Fibroblast of skin of right biceps (primary cell): Measurements from ENCODE around the gene TMC3.
A peak's percentile ranks its signal among the peaks of the same experiment; 100 is the strongest.
"Not testable (repeated sequence)": the region's sequence is repeated elsewhere in the genome, so short reads cannot be mapped to it uniquely, and the experiment has no call there.

Experiments
- DNase-seq: peaks from one replicate; pipeline ENCODE4 v3.0.0-alpha.2; 2013

TMC3 gene

DNA sequence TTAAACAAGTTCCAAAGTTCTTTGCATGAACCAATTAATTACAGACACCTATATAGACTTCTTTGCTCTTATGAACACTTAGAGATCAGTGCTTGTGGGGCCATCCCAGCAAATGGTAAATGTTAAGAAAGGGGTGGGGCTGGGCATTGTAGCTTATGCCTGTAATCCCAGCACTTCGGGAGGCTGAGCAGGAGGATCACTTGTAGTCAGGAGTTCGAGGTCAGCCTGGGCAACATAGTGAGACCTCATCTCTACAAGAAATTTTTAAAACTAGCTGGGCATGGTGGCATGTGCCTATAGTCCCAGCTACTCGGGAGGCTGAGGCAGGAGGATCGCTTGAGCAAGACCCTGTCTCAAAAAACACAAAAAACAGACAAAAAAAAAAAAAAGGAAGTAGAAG lies 30.6 kb downstream of the TMC3 start:
- no peak for DNase-seq

DNA sequence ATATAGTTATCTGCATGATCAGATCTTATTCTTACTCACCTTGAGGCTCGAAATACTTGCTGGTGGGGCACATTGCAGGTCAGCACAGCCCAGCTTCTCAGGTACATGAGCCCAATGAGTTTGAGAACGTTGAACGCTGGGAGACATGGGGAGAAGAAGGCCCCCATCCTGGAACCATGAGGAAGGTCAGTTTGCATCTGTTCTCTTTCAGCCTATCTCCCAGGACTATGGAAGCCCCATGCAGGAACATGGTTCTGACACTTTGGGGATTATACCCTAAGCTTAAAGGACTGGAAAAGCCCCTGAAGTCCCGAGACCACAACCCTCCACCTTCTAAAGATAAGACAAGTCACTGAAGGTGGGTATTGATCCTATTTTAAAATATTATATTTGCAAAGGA lies 32.7 kb downstream of the TMC3 start:
- no peak for DNase-seq

DNA sequence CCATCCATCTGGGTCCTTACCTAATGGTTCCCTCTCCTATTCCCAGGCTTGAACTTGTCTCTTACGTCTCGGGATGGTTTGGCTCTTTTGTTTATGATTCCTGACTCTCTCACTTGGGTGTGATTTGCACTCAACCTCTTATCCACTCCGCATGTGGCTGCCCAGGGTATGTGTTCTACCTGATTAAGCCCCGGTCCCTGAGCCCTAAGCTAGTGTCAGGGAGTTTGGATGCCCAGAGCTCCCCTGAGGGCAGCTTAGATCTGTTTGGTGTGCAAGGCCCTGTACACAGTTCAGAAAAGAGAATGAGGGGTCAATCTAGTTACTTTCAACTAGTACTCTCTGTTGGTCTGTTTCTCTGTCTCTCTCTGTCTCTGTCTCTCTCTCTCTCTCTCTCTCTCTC lies 34.2 kb downstream of the TMC3 start:
- no peak for DNase-seq

DNA sequence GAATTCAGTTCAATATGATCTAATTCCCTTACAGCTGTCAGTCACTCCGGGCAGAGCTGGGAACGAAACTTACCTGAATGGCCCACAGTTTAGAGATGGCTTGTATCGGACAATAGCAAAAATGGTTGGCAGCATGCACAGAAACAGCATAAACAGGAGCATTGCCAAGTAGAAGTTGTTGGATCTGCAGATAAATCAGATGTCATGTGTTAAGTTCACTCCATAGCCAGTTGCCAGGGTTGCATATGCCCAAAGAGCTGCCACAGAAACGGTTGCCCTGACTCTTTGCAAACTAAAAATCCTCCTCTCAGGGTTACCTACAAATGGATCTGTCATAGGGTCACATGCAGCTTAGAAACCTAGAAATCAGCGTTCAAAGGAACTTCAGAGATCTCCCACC lies 34.7 kb downstream of the TMC3 start:
- DNase-seq: no peak

DNA sequence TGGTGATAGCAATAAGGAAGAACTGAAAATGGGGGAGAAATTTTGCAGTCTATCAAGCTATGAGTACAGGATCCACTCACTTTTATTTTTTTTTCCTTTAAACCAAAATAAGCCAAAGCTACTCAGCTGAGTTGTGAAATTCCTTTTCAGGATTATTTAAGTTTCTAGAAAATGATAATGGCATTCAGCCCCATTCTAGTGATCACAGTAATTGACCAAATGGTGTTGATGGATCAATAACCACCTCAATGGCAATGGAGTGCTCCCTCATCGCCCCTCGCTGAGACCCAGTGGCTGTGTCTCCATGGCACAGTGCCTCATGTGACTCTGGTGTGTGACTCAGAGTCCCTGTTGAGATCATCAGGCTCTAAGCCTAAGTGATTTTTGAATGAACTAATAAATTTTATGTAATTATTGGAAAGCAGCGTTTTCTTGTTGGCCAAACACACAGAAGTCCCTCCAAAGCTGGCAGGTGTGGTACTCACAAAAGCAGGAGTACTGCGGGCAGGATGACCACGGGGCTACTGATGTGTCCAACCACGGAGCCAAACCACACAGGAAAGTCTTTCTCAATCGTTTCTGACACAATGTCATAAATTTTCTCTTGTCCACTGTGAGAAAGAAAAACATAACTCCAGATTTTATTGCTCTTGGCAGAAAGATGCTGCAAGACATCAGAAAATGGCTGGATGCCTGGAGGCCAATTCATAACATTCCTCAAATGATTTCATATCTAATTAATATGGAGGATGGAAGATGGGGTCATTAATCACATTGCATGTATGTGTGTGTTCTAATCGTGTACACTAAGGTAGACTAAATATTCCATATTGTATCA lies 35.6 kb downstream of the TMC3 start:
- DNase-seq: peak; percentile 97

DNA sequence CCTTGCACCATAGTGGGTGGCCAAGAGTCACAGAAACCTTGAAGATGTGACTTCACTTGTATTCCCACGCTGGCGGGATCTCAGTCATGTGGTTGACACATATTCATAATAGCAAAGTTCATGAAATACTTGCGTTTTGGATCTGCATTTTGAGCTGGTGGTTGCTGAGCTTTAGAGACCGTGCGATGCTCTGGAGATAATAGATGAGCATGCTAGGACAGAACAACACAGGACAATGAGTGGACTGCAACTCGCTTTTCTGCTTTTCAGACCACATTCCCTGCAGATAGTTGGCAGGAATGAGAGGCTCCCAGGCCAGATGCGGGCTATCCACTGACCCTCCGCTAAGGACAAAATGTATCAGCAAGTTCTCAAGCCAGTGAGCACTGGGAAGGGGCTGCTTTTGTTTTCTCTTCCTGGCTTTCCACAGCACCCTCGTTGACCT lies 36.3 kb downstream of the TMC3 start:
- peak; percentile 22 for DNase-seq

DNA sequence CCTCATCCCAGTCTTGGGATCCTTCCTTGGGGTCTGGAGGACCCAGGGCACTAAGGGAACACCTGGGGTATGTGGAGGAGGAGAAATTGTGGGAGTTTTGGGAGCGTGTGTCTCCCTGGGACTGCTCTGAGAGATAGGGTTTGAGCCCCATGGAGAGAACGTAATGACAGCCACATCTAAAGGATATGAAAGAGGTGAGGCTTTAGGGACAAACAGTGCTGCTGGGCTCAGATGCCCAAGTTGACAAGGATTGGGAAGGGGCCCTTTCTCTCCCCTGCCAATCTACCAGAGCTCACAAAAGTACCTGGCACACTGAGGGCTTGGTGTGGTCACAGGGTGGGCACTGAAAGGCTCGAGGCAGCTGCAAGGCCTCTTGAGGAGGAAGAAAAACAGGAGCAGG lies 36.8 kb downstream of the TMC3 start:
- no peak for DNase-seq

DNA sequence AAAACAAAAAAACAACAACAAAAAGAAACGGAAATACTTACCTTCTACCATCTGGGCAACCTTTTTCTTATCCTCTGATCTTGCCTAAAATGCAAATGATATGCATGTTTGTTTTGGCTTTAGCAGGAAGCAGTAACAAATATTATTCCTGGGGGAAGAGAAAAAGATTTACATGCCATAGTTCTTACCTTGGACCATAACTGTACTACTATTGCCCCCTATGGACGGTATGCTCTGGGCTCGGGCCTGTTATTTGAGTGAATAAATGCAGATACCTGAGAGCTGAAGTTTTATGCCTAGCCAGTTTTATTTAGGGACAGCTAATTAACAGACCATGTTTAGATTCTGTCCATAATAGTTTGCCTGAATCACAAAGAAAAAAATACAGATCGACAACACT lies 37.4 kb downstream of the TMC3 start:
- peak; percentile 54 for DNase-seq

DNA sequence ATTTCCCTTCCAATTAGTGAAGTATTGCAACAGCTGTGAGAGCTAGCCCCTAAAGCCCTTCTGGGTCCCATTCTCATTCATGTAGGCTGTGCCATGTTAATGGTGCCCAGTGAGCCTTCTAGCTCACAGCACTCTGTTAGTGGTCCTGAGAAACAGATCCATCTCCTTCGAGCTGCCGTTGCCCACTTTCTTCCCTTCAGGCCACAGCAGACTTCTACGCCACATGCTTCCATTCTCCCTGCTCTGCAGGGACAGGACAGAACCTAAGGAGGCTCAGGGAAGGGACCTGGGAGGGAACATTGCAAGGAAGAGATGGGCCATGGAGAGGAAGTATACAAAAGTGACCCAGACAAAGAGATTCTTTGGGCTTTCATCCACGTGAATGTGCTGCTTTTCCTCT lies 38.4 kb downstream of the TMC3 start:
- DNase-seq: no peak

DNA sequence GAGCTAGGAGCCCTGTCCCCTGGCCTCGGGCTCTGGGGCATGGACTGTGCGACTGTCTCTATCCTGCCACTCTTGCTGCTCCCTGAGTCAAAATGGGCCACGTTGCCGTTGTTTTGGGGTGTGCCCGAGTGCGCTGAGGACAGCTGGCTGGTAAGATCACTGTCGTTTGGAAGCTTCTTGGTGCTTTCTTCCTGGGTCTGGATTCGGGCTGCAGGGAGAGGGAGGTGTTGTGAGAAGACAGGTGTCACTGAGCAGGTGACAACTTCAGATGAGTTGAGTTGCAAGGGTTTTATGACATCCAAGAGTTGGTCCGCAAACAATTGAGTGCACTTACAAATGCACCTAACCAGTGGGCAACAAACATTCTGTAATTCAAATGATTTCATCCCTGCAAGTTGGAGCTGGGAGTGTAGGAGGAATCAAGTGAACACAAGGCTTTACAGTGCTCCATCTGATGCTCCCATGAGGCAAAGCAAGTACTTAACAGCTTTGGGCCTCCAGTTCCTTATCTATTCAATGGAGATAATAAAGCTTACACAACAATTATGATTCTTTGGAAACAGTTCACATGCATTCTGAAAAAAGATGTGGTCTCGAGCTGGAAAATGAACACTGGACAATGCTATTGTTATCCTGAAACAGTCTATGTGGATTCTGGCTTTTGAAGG lies 39.1 kb downstream of the TMC3 start:
- DNase-seq: no peak

DNA sequence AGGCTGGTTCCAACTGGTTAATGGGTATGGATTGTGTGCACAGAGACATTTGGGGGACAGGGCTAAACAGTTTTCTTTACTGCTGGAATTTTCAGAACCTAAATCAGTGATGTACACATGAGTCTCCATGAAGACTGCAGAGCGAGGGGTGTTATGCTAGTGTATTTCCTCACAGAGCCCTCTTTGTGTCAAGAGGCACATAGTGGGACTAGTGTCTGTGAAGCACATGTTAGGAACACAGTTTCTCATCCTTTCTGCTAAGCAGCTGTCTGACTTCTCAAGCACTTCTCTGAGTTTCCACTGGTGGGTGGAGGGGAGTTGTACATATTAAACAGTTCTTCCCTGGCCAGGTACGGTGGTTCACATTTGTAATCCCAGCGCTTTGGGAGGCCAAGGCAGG lies 40.6 kb downstream of the TMC3 start:
- no peak for DNase-seq

DNA sequence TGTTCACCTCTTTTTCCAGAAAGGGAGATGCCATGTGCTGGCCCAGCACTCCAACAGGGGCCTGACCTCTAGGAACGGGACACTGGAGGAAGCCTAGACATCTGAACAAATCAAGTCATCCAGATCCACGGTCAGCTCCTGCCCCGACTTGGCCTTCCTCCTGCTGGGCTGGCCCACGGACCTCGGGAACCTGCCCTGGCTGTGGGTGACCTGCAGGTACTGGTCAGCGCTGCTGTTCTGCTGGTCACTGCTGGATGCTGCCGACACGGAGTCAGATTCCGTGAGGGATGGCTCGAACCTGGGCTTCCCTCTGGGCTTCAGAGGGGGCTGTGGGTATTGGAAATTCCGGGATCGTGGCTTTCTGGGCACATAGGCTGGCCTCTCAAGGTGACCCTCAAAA lies 41.7 kb downstream of the TMC3 start:
- no peak for DNase-seq

DNA sequence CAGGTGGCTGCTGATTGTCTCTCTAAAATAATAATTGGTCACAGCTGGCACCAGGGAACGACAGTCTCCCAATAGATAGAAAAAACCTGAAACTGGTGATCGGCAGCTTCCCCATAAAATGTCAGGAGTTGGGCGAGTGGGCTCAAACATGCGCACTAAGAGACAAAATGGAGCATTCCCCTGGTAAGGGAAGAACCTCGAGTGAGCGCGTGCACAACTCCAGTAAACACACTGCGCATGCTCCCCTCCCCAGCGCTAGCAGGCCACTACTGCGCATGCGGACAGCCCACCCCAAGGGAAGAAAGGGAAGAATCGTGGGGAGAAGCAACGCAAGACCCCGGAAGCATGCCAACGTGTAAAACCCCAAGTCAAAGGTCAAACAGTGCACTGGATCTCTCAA lies 42.4 kb downstream of the TMC3 start:
- DNase-seq: no peak

DNA sequence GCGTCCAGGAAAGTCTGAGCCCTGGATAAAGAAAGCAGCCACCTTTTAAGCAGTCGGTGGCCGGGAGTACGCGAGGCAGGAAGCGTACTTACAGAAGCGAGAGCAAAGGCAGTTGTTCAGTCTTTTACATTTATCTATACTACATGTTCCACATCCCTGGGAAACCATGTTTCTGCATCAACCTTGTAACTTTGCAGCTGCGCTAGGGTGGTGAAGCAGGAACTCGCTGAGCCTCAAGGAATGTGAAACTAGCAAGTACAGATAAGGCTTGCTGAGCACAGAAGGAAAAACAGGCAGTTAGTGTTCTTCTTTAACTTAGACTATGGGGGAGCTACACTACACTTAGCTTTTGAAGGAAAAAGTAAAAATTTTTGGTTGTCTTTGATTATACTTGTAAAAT lies 42.9 kb downstream of the TMC3 start:
- not testable (repeated sequence) for DNase-seq

DNA sequence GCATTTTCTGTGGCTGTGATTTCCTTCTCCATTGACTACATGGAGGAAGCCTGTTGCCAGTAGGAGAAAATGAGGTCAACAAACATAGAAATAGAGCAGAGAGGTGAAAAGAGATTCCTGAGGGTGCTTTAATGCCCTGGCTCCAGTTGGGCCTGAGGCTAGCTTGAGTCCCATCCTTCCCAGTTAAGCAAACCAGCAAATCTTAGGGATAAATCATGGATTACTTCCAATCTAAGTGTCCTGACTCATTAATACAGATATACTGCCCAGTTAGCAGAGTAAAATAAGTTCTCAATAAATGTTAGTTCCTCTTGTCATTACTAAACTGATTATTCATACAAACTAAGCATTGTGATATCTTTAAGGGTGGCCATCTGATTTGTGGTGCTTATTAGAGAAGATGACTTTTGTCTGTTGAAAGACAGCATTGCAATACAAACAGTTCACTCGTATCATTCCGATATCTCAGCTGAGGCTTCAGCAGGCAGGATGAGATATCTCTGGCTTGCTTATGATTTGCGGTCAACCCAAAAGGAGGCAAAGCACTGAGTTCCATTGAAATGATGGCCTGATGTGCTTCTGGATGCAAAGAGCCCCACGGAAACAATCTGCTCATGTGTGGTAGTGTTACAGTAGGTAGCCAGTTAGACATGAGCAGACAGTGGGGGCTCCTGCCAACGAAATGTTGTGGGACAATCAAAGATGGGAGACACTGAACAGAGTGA lies 43.5 kb downstream of the TMC3 start:
- no peak for DNase-seq

DNA sequence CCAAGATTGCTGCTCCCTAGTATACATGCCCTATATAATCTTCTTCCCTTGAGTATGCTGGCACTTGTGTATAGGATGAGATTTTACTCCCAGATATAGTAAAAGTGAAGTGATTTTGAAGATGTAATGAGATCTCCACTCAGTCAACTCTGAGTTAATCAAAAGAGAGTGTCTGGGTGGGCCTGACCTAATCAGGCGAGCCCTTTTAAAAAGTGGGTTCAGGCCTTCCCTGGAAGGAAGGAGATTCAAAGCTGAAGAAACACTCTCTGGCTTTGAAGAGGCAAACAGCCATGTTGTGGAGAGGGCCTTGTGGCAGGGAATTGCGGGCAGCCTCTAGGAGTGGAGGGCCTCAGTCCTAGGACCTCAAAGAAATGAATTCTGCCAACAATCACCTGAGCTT lies 44.6 kb downstream of the TMC3 start:
- no peak for DNase-seq

DNA sequence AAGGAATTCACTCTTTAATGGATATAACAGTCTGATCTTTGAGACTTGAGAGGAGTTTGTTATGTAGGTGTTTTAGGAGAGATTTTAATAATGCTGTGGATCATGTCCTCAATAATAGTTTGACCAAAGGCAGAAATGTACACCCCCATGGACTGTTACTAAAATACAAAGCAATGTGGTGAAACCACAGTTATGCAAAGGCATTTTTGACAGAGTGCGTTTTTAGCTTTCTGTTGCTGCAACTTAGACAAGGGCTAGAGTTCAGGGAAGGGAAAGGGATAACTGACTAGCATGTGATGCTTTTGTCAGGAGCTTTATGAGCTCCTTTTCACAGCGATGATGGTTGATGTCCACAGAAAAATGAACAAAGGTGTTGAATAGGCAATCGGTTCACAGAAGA lies 46.5 kb downstream of the TMC3 start:
- peak; percentile 92 for DNase-seq

DNA sequence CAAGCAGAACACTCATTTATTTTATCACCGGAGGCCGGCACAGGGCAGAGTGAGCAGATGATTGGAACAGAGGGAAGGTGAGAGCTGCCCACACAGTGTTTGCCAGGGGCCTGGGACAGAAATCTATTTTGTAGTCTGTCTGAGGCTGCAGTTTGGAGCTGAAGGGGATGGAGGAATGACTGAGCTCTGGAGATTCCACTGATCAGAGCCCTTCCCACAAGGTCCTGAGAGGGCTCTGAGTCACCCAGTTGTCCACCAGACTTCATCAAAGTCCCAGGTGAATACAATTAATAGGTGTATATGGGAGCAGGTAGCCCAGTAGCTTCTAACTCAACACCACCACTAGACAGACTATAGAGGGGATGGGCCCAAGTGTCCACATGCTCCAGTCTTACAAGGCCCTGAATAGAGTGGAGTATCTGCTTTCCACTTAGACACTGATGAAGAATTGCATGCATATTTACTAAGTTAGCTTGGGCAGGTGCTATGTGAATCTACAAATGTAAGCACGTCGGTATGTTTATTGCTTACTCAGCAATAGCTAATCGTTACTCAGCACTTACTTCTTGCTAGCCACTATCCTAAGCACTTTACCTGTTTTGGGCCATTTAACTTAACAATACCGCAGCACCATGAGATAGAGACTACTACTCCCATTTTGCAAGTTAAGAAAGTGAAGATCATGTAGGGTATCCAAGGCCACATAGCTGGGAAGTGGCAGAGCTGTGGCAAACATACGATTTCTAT lies 47.4 kb downstream of the TMC3 start:
- DNase-seq: no peak

DNA sequence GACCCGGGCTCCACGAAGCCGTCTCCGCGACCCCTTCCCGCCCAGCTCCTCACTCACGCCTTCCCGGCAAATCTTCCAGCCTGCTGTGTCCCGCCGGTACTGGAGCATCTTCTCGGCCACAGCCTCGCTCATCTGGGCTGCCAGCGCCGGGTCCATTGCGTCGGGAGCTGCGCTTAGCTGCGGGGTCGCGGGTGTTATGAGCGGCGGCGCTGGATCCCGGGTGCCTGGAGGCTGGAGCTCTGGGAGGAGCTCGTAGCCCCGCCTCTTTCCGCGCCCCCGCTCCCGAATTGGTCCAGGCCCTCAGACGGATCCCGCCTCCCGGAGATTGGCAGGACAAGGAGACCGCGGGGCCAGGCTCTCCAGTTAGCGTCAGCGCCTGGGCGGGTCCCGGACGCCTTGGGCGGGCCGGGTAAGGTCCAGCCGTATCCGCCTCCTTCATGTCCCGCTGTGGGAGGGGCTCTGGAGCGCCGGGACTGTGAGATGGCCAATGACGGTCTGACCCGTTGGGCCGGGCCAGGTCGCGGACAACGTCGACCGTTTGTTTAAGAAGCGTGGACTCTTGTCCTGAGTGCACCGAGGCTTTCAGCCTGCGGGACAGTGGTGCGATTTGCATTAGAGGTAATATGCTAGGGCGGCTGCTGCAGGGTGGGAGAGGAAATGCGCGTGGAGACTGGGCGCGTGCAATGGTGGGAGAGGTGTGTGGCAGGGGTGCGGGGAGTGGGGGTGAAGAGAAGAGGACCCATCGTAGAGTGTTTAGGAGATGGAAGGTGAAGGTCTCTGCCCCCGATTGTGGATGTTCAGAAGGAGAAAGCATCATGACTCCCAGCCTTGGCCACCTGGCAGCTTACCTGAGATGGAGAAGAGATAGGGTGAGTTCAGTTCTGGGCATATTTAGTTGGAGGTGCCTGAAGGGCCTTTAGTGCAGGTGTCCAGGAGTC lies 49.8 kb downstream of the TMC3 start, which contains the start of gene STARD5:
TSS of gene STARD5 (minus strand) at position 198 of the 938 bp plus-strand sequence. CDS start at position 156, 42 bp downstream.
- peak; percentile 97 for DNase-seq

DNA sequence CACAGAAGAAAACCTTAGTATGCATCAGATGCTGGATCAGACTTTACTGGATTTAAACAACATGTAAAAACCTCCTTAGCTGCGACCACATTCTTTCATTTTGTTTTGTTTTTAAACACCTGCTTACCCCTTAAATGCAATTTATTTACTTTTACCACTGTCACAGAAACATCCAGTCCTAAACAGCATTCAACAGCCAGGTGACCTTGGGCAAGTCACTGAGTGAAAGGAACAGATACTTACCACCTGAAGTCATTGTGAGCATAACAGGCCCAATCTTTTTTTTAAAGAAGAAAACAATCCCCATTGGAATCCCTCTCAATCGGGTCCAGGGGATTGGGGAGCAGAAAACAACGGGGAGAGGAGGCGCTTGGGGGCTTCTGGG lies 50.5 kb downstream of the TMC3 start:
- DNase-seq: no peak

DNA sequence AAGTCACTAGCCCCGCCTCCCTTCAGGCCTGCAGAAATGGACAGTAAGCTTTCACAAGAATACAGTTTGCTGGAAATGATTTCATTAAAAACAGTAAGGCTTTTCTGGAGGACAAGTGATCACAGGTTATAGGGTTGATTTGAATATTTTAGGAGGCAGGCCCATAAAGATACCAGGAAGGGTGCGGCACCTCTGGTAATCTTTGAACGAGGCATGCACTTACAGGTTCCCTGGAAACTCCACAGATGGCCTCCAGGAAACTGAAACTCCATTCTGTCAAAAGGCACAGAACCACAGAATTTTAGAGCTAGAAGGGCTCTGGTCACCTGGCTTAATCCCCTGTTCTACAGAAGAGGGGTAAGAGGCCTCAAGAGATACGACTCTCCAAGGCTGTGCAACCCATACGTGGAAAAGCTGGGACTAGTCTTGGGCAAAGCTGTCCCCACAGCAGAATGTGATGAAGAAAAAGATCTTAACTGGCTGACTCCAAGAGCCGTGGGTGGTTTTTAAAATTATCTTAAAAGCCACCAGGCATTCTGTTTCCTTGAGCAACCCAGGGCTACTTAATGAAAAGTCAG lies 51.2 kb downstream of the TMC3 start:
- DNase-seq: no peak

DNA sequence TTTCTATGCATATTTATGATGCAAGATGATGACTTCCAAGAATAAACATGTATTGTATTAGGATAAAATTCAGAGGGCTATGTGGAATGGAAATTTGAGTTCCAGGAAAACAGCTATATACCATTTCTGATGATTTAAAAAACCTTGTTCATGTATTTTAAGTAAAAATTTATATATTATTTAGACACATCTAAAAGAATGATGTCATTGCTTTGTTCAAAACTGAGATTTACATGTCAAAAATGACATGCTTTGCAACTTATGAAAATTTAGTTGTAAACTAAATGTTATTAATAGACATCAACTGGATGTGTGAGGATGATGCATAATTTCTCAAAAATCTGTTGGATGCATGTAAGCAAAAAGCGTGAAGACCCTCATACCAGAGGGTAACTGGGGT lies 52.3 kb downstream of the TMC3 start:
- DNase-seq: no peak
